Head of caudate nucleus (tissue), 42 donors: ENCODE measurements around the gene KCNMA1.
"Not testable (repeated sequence)": the region's sequence is repeated elsewhere in the genome, so short reads cannot be mapped to it uniquely, and the experiment has no call there.

Experiments
- DNase-seq, 42 donors: peaks; one replicate each; pipeline versions ENCODE4 v3.0.0 to v3.0.0-alpha.2; 2020 to 2021; ENCODE audit warnings: mixed read lengths in 7 of 42
- intact Hi-C: fragments of 100-400 bp; cut with DNase I; formaldehyde crosslinking; loops from one replicate; pipeline ENCODE4 v1.15.0; 2022

Gene KCNMA1

DNA sequence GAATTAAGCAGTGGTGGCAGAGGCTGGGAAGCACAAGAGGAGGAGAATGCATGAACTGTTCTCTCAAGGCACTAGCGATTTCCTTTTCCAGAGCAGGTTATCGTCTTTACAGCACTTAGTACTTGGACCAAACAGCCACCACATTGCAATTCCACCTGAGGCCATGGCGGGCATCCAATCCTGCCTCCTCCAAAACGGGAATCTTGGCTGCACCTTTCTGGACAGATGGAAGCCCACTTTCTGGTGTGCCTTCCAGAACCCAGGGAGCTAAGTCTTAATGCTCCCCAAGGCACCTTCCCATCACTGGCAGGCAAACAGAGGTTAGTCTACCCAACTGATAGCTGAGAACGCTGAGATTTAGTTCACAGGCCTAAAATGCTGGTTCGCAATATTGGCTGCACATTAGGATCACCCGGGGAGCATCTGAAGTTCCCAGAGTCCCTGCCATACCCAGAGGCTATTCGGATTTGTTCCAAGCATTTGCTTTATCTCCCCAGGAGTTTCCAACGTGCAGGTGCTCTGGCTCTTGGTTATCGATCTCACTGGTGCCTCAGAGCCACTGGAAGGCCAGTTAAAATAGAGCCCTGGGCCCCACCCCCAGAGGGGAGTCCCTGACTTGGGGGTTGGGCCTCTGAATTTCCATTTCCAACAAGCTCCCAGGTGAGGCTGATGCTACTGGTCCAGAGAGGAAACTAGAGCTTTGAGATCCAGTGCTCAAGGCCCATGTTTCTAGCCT, 62.2 kb downstream of the KCNMA1 start:
- DNase-seq = no peak
- intact Hi-C loops = no loop called here

- no peak for DNase-seq
- intact Hi-C loops = no loop called here
Observed at GRCh38 chr10:77574438-77574837, 63.2 kb downstream of the KCNMA1 start.

GRCh38 chr10:77572520-77572919, 65.1 kb downstream of the KCNMA1 start:
- intact Hi-C loops, DNase-seq: not testable (repeated sequence)

- DNase-seq = no peak
Observed at GRCh38 chr10:77571490-77571889, 66.1 kb downstream of the KCNMA1 start.

DNA sequence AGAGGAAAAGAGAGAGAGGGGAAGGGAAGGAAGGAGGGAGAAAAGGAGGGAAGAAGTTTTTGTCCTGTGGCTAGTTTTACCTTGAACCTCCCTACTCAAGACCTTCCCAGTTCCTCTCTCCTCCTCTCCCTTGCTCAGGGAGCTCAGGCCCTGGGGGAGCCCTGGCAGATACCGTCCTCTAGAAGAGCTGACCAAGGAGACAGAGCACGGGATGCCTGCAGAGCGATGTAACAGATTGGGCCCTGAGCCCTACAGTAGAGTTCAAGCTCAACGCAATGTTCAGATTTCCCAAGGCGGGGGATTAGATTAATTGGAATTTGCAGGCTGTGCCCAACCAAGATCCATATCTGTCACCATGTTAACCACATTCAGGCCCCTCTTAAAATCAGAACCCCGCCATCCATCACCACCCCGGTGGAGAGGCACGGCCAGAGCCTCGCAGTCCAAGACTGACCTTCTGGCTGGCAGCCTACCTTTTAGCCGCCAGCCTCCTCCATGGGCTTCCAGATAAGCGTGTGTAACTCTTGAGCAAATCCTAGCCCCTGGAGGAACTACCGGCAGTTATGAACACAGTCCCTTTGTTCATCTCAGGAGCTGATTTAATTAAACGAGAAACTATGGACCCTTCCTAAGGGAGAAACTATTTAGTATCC, 70.6 kb downstream of the KCNMA1 start:
- intact Hi-C loops = no loop called here
- DNase-seq = no peak

More at GRCh38 chr10:77571490-77571889, 66.1 kb downstream of the KCNMA1 start:
- intact Hi-C loops = no loop called here

DNA sequence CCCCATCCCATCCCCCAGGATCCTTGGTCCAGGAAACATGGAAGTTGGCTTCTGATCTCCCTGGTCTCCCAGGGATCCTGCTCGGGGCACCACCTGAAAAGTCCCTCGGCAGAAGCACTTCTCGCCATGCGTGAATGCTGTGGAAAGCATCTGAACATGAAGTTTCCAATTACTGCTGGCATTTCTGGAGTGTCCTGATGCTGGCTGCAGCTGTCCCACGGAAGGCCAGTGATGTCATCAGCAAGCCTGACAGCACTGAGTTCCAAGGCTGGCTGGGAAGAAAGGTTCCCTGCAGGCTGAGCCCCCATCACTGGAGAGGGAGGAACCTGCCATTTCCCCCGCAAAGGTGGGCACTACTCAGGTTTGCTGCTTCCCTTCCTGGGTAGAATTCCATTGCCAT, 71.4 kb downstream of the KCNMA1 start:
- intact Hi-C loops = no loop called here
- DNase-seq = no peak

GRCh38 chr10:77565590-77566023, 72.0 kb downstream of the KCNMA1 start:
- DNase-seq = no peak
- intact Hi-C loops = no loop called here

DNA sequence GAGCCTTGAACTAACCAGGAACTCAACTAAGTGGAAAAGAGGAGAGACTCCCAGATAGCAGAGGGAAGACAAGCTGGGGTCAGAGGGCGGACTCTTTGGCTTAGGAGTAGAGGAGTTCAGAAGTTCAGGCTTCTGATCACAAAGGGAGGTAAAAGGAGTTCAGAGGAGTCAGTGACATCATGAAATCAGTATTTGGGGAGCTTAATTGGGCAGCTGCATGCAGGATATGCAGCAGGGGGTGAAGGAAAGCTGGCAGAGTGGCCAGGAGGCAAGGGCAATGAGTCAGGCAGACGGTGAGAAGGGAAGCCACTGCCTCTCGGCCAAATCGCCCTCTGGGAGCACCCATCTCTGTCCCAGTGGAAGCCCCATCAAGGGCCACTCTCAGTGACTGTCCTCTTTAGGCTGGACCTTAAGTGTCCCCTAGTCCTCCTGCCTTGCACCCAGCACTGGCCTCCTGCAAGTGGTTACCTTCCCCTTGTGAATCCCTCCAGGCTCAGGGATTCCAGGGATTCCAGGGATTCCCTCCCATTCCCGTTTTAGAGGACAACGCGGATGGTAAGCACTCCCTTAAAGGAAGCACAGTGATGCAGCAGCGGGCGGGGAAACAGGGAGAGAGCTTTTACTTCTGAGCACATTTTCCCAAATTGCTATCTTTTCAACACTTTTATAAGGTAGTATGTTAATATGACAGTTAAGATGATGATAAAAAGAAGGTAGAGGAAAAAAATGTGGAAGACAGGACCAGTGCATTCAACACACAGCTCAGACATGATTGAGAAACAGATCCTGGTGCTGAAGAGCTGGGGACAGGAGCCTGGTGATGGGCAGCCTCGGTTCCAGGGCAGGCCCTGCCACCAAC, 72.6 kb downstream of the KCNMA1 start:
- intact Hi-C loops = no loop called here
- peak in 9 of 42 donors; percentile 19 to 57 (median 42) for DNase-seq

DNA sequence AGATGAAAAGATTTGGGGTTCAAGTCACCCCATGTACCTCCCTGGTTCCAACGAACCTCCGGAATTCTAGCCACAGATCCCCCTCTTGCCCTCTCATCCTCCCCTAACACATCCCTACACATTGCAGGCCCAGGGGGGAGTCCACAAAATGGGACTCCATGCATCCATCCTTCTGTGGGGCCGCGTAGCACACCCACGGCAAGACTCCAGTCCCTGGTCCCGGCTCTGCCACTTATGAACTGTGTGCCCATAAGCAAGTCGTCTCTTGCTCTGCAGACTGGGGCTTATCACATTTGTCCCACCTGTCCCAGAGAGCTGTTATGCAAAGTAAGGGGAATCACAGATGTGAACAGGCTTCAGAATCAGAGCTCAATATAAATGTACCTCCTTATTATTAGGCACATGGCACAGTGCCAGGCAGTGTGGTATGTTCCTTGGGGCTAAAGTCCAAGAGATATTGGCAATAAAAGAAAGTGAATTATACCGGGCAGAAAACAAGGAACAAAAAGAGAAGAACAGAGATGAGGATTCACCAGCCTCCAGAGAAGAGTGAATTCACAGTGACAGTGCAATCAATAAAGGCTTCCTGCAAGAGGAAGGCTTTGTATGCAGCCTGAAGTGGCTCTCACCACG, 73.9 kb downstream of the KCNMA1 start:
- intact Hi-C loops = no loop called here
- DNase-seq = no peak

DNA sequence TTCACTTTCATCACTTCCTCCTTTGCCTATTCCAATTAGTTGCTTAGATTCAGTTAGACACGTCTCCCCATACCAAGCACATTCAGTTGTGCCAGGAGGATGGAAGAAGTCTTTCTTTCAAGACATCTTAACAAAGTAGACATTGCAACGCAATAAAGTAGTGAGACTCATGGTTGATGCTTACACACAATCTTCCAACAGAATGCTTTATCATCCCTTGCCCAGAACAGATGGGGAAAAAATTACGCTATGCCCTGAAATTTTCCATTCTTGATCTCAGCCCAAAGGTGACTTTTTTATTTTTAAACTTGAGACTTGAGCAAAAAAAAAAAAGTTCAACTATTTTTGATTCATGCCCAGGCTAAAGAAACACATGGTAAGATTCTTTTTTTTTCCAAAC, 74.9 kb downstream of the KCNMA1 start:
- DNase-seq = no peak
- intact Hi-C loops = no loop called here

DNA sequence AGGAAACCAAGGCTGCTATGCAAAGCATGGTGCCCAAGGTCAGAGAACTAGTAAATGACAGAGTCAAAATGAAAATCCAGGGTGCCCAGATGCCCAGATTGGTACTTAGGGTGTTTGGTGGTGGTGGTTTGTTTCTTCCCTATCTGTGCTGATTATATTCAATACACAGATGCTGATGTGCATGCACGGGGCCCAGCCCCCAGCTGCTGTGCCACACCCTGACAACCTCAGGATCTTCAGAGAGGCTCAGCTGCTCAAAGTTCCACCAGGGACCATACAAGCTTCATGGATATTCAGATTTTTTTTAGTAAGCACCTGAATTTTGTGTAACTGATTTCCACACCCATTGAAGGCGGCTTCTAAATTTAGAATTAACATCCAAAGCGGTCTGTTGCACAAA, 75.6 kb downstream of the KCNMA1 start:
- DNase-seq = no peak
- intact Hi-C loops = no loop called here

DNA sequence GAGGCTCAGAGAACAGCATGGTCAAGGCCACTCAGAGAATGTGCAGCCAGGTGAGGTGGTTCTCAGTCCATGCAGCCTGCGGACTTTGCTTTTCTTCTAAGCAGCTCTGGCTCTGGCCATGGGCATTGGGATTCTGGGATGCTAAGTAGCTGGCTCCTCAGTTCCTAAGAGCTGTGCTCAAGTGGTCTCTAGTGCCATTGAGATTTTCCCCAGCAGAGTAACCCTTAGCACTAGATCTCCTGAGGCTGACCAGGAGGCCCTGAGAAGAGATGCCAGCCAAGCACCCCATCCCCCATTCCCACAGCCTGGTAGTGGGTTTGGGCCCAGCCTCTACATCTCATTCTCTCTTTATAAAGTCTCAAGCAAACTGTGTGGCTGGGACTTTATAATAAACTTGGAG, 77.1 kb downstream of the KCNMA1 start:
- no peak for DNase-seq
- intact Hi-C loops = no loop called here

- DNase-seq = no peak
- intact Hi-C loops = no loop called here
Observed at GRCh38 chr10:77560052-77560451, 77.6 kb downstream of the KCNMA1 start.

DNA sequence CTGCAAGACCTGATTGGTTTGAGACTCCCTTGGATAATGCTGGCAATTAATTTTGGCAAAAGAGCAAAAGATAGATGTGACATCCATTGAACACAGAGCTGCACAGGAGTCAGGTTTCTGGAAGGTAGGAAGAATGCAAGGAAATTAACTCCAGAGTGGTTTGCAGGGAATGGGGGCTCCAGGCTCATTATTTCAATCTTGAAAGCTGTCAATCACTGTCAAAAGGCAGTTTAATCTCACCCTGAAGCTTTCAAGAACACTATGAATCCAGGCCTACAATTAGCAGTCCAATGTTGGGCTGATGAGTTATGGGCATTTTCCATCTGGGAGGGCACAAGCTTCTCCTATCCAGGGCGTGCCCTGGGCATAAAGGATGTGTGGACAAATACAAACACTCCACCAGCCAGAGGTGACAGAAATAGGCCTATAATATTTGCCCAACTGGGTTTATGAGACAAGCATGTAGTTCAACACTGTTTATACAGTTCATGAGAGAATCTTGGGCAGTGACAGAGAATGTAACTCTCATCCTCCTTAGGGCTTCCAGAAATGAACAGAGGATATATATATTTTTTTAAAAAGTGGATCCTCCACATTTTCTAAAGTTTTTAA, 80.5 kb downstream of the KCNMA1 start:
- no peak for DNase-seq
- intact Hi-C loops = no loop called here

DNA sequence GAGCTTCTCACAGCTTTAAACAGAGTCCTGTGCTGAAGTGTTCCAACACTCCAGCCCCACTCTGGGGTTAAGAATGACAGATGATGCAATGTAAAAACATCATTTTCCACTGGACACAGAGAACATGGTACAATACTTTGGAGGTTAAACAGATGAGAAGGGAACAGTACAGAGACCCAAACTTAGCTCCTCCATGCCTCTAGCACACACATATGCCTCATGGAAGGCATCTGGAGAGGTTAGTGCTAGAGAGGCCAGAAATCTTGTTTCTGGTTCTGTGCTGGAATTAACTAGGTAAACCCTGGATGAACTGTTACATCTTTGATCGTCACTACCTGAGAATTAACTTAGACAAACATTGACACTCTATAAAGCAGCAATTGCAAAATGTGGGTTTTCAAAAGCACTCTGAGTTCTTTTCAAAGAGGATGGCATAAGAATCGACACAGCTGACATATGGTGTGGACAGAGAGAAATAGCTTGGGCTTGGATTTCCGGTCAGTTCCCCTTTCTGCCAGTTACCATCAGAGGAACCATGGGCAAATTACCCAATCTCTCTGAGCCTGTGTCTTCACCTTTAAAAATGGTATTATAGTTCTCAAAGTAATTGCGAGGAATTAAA, 81.9 kb downstream of the KCNMA1 start:
- no peak for DNase-seq
- intact Hi-C loops = no loop called here

- peak in 3 of 42 donors; percentile 20 to 51 (median 27) for DNase-seq
Observed at GRCh38 chr10:77554996-77555397, 82.6 kb downstream of the KCNMA1 start.

GRCh38 chr10:77553966-77554365, 83.6 kb downstream of the KCNMA1 start:
- peak in 2 of 42 donors; percentile 28 to 50 for DNase-seq
- intact Hi-C loops = no loop called here

More at GRCh38 chr10:77554996-77555397, 82.6 kb downstream of the KCNMA1 start:
- intact Hi-C loops = no loop called here

- intact Hi-C loops = no loop called here
- DNase-seq = peak in 2 of 42 donors; percentile 20 to 50
Observed at GRCh38 chr10:77553311-77553710, 84.3 kb downstream of the KCNMA1 start.
